Measurements from ENCODE around the gene PTPRN2.

The PTPRN2 gene

GRCh38 chr7:158252837-158253669, 334.6 kb downstream of the PTPRN2 start:
- DNase-seq (ENCODE audit: low spot score) = no peak

DNA sequence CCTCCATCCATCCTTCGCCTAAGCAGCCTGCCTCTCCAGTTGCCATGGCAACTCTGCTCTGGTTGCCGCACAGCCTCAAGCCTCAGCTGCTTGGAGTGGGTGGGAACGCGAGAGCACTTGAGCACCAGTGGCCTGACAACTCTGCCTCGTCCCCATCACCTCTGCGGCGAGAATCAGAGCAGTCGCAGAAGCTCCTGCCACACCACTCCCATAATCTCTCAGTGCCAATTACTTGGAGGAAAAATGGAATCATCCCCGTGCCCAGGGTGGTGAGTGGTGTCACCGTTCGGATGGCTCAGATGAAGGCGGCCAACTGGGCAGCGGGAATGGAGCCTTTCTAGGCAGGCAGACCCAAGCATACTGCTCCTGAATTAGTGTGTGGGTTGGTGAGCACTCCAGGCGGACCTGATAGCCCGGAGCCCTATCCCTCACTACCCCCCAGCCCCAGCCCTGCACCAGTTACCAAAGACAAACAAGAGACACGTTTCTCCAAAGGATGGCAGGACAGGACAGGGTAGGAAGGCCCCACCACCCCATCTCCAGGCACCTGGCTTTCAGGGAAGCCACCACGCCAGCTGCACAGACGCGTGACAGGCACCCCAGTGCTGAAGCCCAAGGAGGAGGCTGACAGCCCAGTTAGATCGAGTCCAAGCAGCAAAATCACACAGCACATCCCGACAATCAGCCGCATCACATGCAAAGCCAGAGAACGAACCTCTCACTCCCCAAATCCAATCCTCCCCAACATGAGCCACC, 335.4 kb downstream of the PTPRN2 start:
- DNase-seq (ENCODE audit: low spot score) = no peak

DNA sequence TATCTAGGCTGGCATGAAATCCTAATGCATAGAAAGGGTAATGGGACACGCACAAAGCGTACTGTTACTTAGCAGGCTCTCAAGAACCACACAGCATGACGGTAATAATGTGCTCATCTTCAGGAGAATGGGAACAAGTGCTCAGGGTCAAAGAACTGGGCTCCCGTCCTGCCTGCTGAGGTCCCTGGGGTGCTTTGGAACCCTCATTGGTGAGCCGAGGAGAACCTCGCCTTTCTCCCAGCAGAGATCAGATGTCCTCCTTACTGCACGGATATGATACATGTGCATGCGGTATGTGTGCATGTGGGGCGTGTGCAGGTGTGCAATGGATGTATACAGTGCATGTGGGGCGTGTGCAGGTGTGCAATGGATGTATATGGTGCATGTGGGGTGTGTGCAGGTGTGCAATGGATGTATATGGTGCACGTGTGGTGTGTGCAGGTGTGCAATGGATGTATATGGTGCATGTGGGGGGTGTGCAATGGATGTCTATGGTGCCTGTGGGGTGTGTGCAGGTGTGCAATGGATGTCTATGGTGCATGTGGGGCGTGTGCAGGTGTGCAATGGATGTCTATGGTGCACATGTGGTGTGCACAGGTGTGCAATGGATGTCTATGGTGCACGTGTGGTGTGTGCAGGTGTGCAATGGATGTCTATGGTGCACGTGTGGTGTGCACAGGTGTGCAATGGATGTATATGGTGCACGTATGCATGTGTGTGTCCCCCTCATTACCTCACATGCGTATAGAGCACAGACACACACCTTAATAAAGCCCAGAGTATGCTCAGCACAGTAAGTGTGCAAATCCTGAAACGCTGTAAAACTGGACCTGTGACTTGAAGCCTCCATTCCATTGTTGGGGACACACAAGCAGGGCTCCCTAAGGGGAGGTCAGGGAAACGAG, 336.3 kb downstream of the PTPRN2 start:
- DNase-seq (ENCODE audit: low spot score) = no peak

GRCh38 chr7:158249692-158250091, 337.9 kb downstream of the PTPRN2 start:
- DNase-seq (ENCODE audit: low spot score) = no peak

GRCh38 chr7:158248816-158249215, 338.8 kb downstream of the PTPRN2 start:
- no peak for DNase-seq (ENCODE audit: low spot score)

DNA sequence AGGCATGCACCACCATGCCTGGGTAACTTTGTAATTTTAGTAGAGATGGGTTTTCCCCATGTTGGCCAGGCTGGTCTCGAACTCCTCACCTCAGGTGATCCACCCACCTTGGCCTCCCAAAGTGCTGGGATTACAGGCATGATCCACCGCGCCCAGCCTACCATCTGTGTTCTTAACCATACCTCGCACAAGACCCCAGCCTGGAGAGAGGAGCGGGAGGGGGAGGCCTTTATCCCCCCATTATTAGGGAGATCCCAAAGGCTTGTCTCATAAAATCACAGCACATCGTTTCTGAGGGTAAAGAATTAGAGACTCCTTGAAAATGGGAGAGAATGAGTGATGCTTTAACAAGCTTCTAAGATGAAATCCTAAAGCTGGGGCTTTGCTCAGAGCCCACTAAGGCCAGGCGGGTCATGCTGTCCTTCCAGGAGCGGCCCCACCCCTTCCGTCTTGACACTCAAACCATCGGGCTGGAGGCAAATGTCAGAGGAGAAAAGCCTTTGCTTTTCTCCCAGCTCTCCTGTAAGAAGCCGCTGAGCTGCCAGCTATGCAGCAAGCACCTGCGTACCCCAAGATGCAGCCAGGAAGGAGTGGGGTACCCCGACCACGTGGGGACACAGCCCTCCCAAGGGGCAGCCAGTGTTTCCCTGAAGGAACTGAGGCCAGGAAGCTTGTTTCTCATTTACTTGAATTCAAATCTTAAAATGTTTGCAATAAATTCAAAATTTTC, 339.7 kb downstream of the PTPRN2 start:
- no peak for DNase-seq (ENCODE audit: low spot score)

- no peak for DNase-seq (ENCODE audit: low spot score)
Measured at GRCh38 chr7:158246960-158247673, 340.5 kb downstream of the PTPRN2 start.

- no peak for DNase-seq (ENCODE audit: low spot score)
Measured at GRCh38 chr7:158246272-158246959, 341.2 kb downstream of the PTPRN2 start.

- DNase-seq (ENCODE audit: low spot score) = no peak
Measured at GRCh38 chr7:158245724-158246041, 341.9 kb downstream of the PTPRN2 start.

GRCh38 chr7:158244873-158245723, 342.5 kb downstream of the PTPRN2 start:
- no peak for DNase-seq (ENCODE audit: low spot score)

DNA sequence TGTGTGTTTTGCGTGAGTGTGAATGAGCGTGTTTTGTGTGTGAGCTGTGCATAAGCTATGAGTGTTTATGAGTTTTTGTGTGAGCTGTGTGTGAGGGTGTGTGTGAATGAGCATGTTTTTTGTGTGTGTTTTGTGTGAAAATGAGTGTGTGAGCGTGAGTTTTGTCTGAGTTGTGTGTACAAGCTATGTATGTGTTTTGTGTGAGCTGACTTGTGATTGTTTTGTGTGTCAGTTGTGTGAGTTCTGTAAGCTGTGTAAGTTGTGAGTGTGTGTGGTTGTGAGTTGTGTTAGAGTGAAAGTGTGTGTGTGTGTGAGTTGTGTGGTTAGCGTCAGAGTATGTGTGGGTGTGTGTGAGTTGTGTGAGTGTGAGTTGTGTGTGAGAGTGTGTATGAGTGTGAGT, 343.2 kb downstream of the PTPRN2 start:
- no peak for DNase-seq (ENCODE audit: low spot score)

GRCh38 chr7:158241919-158242318, 345.7 kb downstream of the PTPRN2 start:
- no peak for DNase-seq (ENCODE audit: low spot score)

DNA sequence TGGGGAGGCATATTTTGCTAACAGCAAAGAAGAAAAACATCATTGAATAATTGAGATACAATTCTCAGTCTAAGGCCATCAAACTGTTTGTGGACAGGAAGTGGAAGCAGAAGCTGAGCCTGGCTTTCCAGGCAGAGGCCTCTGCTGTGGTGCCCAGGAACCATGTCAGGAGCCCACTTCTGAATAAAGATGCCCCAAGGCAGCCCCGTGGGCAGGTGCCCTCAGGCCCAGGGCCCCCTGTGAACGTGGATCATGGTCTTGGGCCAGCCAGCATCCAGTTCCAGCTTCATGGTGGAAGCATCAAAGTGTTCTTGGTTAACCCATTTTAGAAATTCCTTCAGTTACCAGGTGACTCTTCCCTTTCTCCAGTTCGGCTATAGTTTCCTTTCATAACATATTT, 346.8 kb downstream of the PTPRN2 start:
- no peak for DNase-seq (ENCODE audit: low spot score)

GRCh38 chr7:158239290-158239981, 348.2 kb downstream of the PTPRN2 start:
- no peak for DNase-seq (ENCODE audit: low spot score)

GRCh38 chr7:158238616-158239289, 348.9 kb downstream of the PTPRN2 start:
- DNase-seq (ENCODE audit: low spot score) = no peak

DNA sequence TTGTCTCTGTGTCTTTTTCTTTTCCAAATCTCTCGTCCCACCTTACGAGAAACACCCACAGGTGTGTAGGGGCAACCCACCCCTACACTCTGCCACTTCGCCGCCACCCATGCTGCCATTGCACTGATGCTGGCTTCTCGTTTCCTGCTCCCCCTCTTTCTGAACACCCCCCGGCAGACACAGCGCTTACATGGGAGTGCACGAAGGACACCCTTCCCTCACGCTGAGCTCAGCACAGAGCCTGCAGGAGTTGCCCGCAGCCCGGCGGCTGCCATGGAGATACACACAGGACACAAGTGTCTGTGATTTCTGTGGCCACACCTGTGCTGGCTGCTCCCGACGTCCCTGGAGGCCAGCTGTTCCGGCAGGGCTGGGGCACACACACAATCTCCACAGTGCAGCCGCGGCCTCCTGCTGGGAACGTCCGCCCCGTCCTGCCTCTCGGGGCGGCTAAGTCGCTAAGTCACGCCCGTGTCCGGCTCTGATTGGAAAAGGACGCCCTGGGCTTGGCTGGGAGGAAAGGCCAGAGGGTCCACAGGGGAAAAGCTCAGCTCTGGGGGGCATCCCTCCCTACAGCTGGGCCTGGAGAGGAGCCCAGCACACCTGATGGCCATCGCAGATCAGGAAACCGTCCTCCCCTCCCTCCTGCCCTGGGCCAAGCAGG, 349.8 kb downstream of the PTPRN2 start:
- DNase-seq (ENCODE audit: low spot score) = no peak

GRCh38 chr7:158236400-158236799, 351.2 kb downstream of the PTPRN2 start:
- no peak for DNase-seq (ENCODE audit: low spot score)

DNA sequence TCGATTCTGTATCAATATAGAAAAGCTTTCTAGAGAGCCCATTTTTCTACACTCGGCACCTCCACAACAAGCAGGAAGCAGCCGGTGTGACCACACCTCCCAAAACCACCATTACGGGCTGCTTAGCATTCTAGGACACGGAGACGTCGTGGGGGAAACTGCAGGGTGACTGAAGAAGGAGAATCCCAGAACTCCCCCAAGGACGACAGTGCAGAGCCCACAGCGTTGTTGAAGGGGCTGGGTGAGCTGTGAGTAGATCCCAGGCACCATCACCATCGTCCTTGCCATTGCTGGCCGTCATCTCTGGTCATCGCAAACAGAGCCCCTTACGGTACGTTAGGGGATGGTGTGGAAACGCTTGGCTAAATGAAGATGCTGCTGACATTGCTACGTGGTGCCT, 351.8 kb downstream of the PTPRN2 start:
- no peak for DNase-seq (ENCODE audit: low spot score)
